Sigmoid colon (tissue), 3 donors: ENCODE results near the gene CSNK1D.

Experiments
- CTCF ChIP-seq, 4 experiments: fragments of 450-650 bp in 3 of 4; fragments of 200-600 bp in 1 of 4; IDR thresholded peaks; one replicate each; pipeline ENCODE4 v1.5.1; 2016 to 2019; ENCODE audit warnings: antibody characterized with exemption in 4 of 4, mild to moderate bottlenecking in 3 of 4, moderate library complexity in 2 of 4
- POLR2A ChIP-seq, 2 donors: fragments of 450-650 bp; IDR thresholded peaks; one replicate each; pipeline ENCODE4 v1.6.1; 2016; ENCODE audit warnings: antibody characterized with exemption in 2 of 2, mild to moderate bottlenecking in 2 of 2, moderate library complexity in 2 of 2

- TF ChIP-seq POLR2A (IDR thresholded peaks at IDR 0.05) (no peak), CTCF (IDR thresholded peaks at IDR 0.05) (no peak)
Observed at GRCh38 chr17:82245134-82246039, 28.1 kb downstream of the CSNK1D start.
